ENCODE results near the gene SPATA6.

GRCh38 chr1:48391926-48392325, 80.1 kb downstream of the SPATA6 start:
- no peak for TF ChIP-seq CTCF (IDR thresholded peaks at IDR 0.05)
- no peak for TF ChIP-seq EP300 (IDR thresholded peaks at IDR 0.05)
- TF ChIP-seq POLR2A (IDR thresholded peaks at IDR 0.05) = no peak
